MM.1S (cell line): ENCODE measurements around the gene ANKS1B.

Source experiments
- DNase-seq: peaks from one replicate; pipeline ENCODE4 v3.0.0-alpha.2; 2015
- H2AFZ ChIP-seq: fragments of 300-600 bp; sonication (generic); 2 replicates; pipeline ENCODE4 v1.6.0; 2016; ENCODE audit warnings: antibody characterized with exemption, low read length
- H3F3A ChIP-seq: fragments of 300-600 bp; sonication (generic); 2 replicates; pipeline ENCODE4 v1.6.1; 2016; ENCODE audit warnings: mild to moderate bottlenecking, antibody characterized with exemption, low read length, moderate library complexity, mixed read lengths; ENCODE audit not compliant: insufficient read depth
- H3K27ac ChIP-seq: fragments of 300-600 bp; sonication (generic); 2 replicates; pipeline ENCODE4 v1.5.1; 2016; ENCODE audit warnings: mild to moderate bottlenecking, low read length
- H3K27me3 ChIP-seq: fragments of 300-600 bp; sonication (generic); replicated peaks from 2 replicates; pipeline ENCODE4 v1.6.0; 2016; ENCODE audit warnings: low read length; ENCODE audit not compliant: insufficient read depth
- H3K36me3 ChIP-seq: fragments of 300-600 bp; sonication (generic); replicated peaks from 2 replicates; pipeline ENCODE4 v1.6.1; 2016; ENCODE audit warnings: mild to moderate bottlenecking, low read length, mixed read lengths; ENCODE audit not compliant: insufficient read depth
- H3K4me1 ChIP-seq: fragments of 300-600 bp; sonication (generic); 2 replicates; pipeline ENCODE4 v1.6.1; 2016; ENCODE audit warnings: low read length, mixed read lengths
- H3K4me2 ChIP-seq: fragments of 300-600 bp; sonication (generic); 2 replicates; pipeline ENCODE4 v1.6.0; 2016; ENCODE audit warnings: low read depth, low read length
- H3K4me3 ChIP-seq: fragments of 300-600 bp; sonication (generic); 2 replicates; pipeline ENCODE4 v1.5.1; 2016; ENCODE audit warnings: low read length, mixed read lengths
- H3K79me2 ChIP-seq: fragments of 300-600 bp; sonication (generic); 2 replicates; pipeline ENCODE4 v1.6.1; 2016; ENCODE audit warnings: mixed run types, low read length, mixed read lengths
- H3K9ac ChIP-seq: fragments of 300-600 bp; sonication (generic); 2 replicates; pipeline ENCODE4 v1.6.1; 2016; ENCODE audit warnings: low read length, mixed read lengths
- H3K9me2 ChIP-seq: fragments of 300-600 bp; sonication (generic); replicated peaks from 2 replicates; pipeline ENCODE4 v1.6.1; 2016; ENCODE audit warnings: mild to moderate bottlenecking, low read length, mixed read lengths; ENCODE audit not compliant: insufficient read depth
- H3K9me3 ChIP-seq: fragments of 300-600 bp; sonication (generic); replicated peaks from 2 replicates; pipeline ENCODE4 v1.6.1; 2016; ENCODE audit warnings: mild to moderate bottlenecking, low read length, mixed read lengths; ENCODE audit not compliant: insufficient read depth
- H4K20me1 ChIP-seq: fragments of 300-600 bp; sonication (generic); 2 replicates; pipeline ENCODE4 v1.6.1; 2016; ENCODE audit warnings: mild to moderate bottlenecking, low read length, moderate library complexity, mixed read lengths; ENCODE audit not compliant: insufficient read depth
- EZH2 ChIP-seq: fragments of 300-600 bp; sonication (generic); optimal IDR thresholded peaks from 2 replicates; pipeline ENCODE3; 2017; ENCODE audit warnings: low read depth, mild to moderate bottlenecking, antibody characterized with exemption, low read length, mixed read lengths
- EZH2phosphoT487 ChIP-seq: fragments of 300-600 bp; sonication (generic); IDR thresholded peaks from 2 replicates; pipeline ENCODE4 v1.6.1; 2018; ENCODE audit warnings: antibody characterized with exemption, low read length
- TF ChIP-seq, protein P1 (sequence below): fragments of 300-600 bp; sonication (generic); IDR thresholded peaks from 2 replicates; pipeline ENCODE4 v1.5.1; 2016; ENCODE audit warnings: antibody characterized with exemption, low read length, mixed read lengths

The ANKS1B gene

DNA sequence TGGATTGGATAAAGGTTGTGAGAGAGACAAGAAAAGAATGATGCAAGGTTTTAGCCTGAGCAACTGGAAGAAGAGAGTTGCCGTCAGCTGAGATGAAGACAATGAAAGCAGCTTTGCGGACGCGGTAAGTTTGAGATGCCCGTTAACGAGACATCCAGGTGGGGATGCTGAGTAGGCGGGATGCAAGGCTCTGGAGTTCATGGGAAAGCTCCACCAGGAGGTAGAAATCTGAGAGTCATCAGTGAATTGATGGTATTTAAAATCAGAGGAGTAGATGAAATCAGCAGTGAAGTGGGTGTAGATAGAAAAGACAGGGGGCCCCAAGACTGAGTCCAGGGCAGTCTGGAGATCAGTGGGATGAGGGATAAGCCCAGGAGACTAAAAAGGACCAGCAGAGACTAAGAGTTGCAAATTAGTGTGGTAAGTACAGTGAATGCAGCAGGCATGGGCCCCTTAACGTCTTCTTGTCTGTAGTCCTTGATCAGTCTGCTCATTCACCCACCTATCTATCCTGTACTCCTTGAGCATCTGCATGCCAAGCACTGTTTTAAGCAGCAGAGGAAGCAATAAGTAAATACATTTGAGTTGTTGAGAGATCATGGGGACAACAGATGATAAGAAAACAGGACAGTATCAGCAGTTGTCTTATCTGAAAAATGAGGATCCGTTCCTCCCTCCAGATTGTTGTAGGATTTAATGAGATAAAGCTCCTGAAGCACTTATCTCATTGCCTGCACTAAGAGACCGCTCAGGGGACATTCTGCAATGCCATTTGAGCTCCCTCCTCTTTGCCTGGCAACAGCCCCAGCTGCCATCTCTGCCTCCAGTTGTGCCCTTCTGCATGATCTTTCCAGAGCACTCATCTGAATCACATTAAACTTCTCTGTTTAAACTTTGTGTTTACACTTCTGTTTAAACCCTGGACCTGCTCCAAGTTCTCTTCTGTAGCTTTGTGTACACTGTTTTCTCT, 1248.1 kb downstream of the ANKS1B start:
- no peak overlapping the region for H2AFZ ChIP-seq
- H3K79me2 ChIP-seq, result no peaks in the 10 kb centered on the region
- H3K27me3 ChIP-seq, result no peaks in the 10 kb centered on the region
- no peak for TF ChIP-seq EZH2
- no peak for TF ChIP-seq EZH2phosphoT487
- TF ChIP-seq, protein P1, sequence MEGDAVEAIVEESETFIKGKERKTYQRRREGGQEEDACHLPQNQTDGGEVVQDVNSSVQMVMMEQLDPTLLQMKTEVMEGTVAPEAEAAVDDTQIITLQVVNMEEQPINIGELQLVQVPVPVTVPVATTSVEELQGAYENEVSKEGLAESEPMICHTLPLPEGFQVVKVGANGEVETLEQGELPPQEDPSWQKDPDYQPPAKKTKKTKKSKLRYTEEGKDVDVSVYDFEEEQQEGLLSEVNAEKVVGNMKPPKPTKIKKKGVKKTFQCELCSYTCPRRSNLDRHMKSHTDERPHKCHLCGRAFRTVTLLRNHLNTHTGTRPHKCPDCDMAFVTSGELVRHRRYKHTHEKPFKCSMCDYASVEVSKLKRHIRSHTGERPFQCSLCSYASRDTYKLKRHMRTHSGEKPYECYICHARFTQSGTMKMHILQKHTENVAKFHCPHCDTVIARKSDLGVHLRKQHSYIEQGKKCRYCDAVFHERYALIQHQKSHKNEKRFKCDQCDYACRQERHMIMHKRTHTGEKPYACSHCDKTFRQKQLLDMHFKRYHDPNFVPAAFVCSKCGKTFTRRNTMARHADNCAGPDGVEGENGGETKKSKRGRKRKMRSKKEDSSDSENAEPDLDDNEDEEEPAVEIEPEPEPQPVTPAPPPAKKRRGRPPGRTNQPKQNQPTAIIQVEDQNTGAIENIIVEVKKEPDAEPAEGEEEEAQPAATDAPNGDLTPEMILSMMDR, result no peak
- no peak overlapping the region for H3K9ac ChIP-seq
- H3K4me2 ChIP-seq, result no peak overlapping the region
- DNase-seq, result no peak
- H3F3A ChIP-seq, result no peaks in the 10 kb centered on the region
- no peaks in the 10 kb centered on the region for H4K20me1 ChIP-seq
- H3K36me3 ChIP-seq, result no peaks in the 10 kb centered on the region
- no peak overlapping the region for H3K4me3 ChIP-seq
- no peaks in the 10 kb centered on the region for H3K4me1 ChIP-seq
- no peaks in the 10 kb centered on the region for H3K9me3 ChIP-seq
- no peak overlapping the region for H3K27ac ChIP-seq
- no peaks in the 10 kb centered on the region for H3K9me2 ChIP-seq

DNA sequence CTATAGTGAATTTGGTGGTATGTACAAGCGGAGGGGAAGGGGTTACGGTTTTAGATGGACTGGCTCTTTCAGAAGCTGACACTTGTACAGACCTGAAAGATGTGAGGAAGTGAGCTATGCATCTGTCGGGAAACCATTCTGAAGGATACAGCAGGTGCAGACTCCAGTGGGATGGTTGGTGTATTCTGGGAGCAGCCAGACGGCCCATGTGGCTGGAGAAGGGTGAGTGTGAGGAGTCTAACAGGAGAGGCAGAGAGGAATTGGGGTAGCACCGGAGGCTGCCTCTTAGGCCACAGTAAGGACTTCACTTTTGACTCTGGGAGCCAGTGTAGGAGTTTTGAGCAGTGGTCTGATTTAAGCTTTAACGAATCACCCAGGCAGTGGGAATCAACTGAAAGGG, 1248.9 kb downstream of the ANKS1B start:
- no peak overlapping the region for H3K27ac ChIP-seq
- H3K4me3 ChIP-seq, result no peak overlapping the region

DNA sequence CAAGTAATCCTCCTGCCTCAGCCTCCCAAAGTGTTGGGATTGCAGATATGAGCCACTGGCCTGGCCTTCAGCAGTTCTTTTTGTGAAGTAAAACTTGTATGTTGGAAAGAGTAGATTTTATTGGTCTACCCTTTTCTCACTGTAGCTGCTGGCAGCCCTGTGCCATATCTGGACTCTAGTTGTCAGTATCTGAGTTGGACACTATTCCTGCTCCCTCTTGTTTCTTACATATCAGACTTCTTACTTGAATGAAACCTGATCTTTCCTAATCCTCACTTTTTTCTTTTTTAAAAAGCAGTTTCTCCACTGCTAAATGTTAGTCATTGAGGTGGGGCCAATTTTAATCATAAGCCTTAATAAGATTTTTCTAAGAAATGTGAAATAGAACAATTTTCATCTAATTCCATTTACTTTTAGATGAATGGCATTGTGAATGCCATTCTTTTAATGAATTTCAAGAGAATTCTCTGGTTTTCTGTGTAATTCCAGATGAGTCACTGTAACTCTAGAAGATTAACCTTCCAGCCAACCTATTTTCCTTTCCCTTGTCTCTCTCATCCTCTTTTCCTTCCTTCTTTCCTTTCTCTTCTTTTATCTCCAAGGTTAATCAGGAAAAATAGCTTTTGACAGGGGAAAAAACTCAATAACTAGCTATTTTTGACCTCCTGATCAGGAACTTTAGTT, 1250.9 kb downstream of the ANKS1B start:
- no peak overlapping the region for H2AFZ ChIP-seq
- H3K4me1 ChIP-seq, result no peaks in the 10 kb centered on the region
- H3K9me3 ChIP-seq, result no peaks in the 10 kb centered on the region
- H3K79me2 ChIP-seq, result no peaks in the 10 kb centered on the region
- TF ChIP-seq EZH2phosphoT487 (no peak), EZH2 (no peak)
- TF ChIP-seq, protein P1, result no peak
- H3K9ac ChIP-seq, result no peak overlapping the region
- no peaks in the 10 kb centered on the region for H3K9me2 ChIP-seq
- no peaks in the 10 kb centered on the region for H3K36me3 ChIP-seq
- H3K27ac ChIP-seq, result no peak overlapping the region
- H3K4me2 ChIP-seq, result no peak overlapping the region
- no peaks in the 10 kb centered on the region for H3F3A ChIP-seq
- no peaks in the 10 kb centered on the region for H3K27me3 ChIP-seq
- H4K20me1 ChIP-seq, result no peaks in the 10 kb centered on the region
- no peak for DNase-seq
- no peak overlapping the region for H3K4me3 ChIP-seq

More for the DNA sequence above, 1248.9 kb downstream of the ANKS1B start:
- Histone ChIP-seq H4K20me1 (no peaks in the 10 kb centered on the region), H3K79me2 (no peaks in the 10 kb centered on the region), H3K4me1 (no peaks in the 10 kb centered on the region), H2AFZ (no peak overlapping the region), H3F3A (no peaks in the 10 kb centered on the region), H3K4me2 (no peak overlapping the region), H3K9ac (no peak overlapping the region), H3K36me3 (no peaks in the 10 kb centered on the region), H3K9me3 (no peaks in the 10 kb centered on the region), H3K27me3 (no peaks in the 10 kb centered on the region), H3K9me2 (no peaks in the 10 kb centered on the region)
- DNase-seq, result no peak
- TF ChIP-seq, protein P1, result no peak
- TF ChIP-seq EZH2 (no peak), EZH2phosphoT487 (no peak)
